SJCRH30 (cell line): Measurements from ENCODE around the gene FKBP1B. TPM values are rescaled to one million over a fixed set of nuclear protein-coding genes. Genes with fewer than 3 reads are reported as not detected.

ENCODE experiments used
- total RNA-seq: library from RNA; depleted of rRNA; stranded (reverse); fragments of >200 nt; shearing (Covaris generic); gene quantifications from 2 replicates; pipeline ENCODE4 v1.2.3, GENCODE V29; 2014; rRNA removed

The FKBP1B gene
- total RNA-seq, 1 experiment from 2014 or later: 47.2 TPM

Other genes with a start within 250 kb of the FKBP1B start
- gene ATAD2B, start 122.6 kb upstream of the FKBP1B start, total RNA-seq: 33.3 and 37.5 TPM in 2 replicates
- gene UBXN2A, start 109.3 kb upstream of the FKBP1B start, total RNA-seq: 36.4 and 39.9 TPM in 2 replicates
- gene MFSD2B, start 39.7 kb upstream of the FKBP1B start, total RNA-seq: 0.05 TPM in 1 of 2 replicates, not detected in the other
- gene WDCP, start 2.4 kb upstream of the FKBP1B start, total RNA-seq: 45.5 and 46.2 TPM in 2 replicates
- 357 and 360 TPM in 2 replicates for gene SF3B6, start 26.6 kb downstream of the FKBP1B start, total RNA-seq
- 38.6 and 42.1 TPM in 2 replicates for gene TP53I3, start 35.1 kb downstream of the FKBP1B start, total RNA-seq
- gene PFN4, start 73.6 kb downstream of the FKBP1B start, total RNA-seq: 0.53 and 0.81 TPM in 2 replicates
- 2.2 and 2.5 TPM in 2 replicates for gene FAM228B, start 73.7 kb downstream of the FKBP1B start, total RNA-seq
- gene FAM228A, start 125.3 kb downstream of the FKBP1B start, total RNA-seq: not detected in 2 replicates